Liver (tissue), 3 donors: ENCODE data around the gene WDR7.

ENCODE experiments used
- CTCF ChIP-seq: fragments of 150-350 bp; IDR thresholded peaks from 2 replicates; pipeline ENCODE4 v1.5.1; 2017; ENCODE audit warnings: improper control_type of control experiment, low read depth, low read length; ENCODE audit not compliant: missing input control
- FOXA1 ChIP-seq: IDR thresholded peaks from 2 replicates; pipeline ENCODE4 v1.6.1; 2016; ENCODE audit warnings: antibody characterized with exemption
- GABPA ChIP-seq, 2 donors: IDR thresholded peaks in 1 of 2; conservative IDR thresholded peaks in 1 of 2; 2 replicates each; pipeline ENCODE4 v1.6.1; 2016; ENCODE audit warnings: antibody characterized with exemption in 2 of 2, mild to moderate bottlenecking in 1 of 2, moderate library complexity in 1 of 2
- HNF4G ChIP-seq: IDR thresholded peaks from 2 replicates; pipeline ENCODE4 v1.6.1; 2016; ENCODE audit warnings: antibody characterized with exemption
- RXRA ChIP-seq, 2 donors: IDR thresholded peaks; 2 replicates each; pipeline ENCODE4 v1.6.1; 2017 to 2018; ENCODE audit warnings: antibody characterized with exemption in 2 of 2, mild to moderate bottlenecking in 1 of 2
- SP1 ChIP-seq: IDR thresholded peaks from 2 replicates; pipeline ENCODE4 v1.6.1; 2018; ENCODE audit warnings: antibody characterized with exemption, mild to moderate bottlenecking
- TAF1 ChIP-seq: conservative IDR thresholded peaks from 2 replicates; pipeline ENCODE4 v1.6.1; 2016; ENCODE audit warnings: antibody characterized with exemption, mild to moderate bottlenecking
- ZBTB33 ChIP-seq: IDR thresholded peaks from 2 replicates; pipeline ENCODE4 v1.6.1; 2016; ENCODE audit warnings: antibody characterized with exemption
- donor health status: healthy.
- donor health status: healthy.

GRCh38 chr18:57002627-57003026, 351.5 kb downstream of the WDR7 start:
- TF ChIP-seq HNF4G (no peak), CTCF (no peak), TAF1 (no peak), SP1 (no peak), RXRA (IDR thresholded peaks at IDR 0.05) (no peak), GABPA (IDR thresholded peaks at IDR 0.05 in 1 of 2, conservative IDR thresholded peaks at IDR 0.05 in 1 of 2) (no peak), ZBTB33 (no peak), FOXA1 (no peak)
